ENCODE measurements around the gene FGF2.

DNA sequence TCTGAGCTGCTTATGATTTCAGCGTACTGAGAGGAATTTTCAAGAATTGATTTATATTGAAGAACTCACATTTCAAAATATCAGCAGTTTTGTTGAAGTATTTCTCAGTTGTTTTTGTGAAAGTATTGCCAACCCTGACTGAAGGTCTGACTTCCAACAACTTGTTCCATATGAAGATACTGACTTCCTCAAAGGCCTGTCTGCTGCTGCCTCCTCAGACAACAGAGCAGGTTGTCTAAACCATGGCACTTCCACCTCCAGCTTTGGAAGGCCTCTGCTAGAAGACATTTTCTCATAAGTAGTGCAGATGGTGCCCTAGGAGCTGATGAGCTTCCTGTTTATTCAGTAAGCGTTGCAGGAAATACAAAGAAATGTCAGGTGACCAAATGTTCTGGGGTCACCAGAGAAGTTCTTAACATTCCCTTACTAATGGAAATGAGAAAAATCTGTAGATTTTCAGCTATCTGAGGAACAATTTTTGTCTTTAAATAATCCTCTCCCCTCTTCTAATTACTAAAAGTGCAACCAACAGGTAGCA, 28.8 kb downstream of the FGF2 start:
- TF ChIP-seq POLR2A (IDR thresholded peaks at IDR 0.05; ENCODE audit: borderline replicate concordance, extremely low read depth, insufficient read depth, insufficient read length) (no peak), CBX3 (IDR thresholded peaks at IDR 0.05; ENCODE audit: low read depth) (no peak), POLR2AphosphoS5 (IDR thresholded peaks at IDR 0.05; ENCODE audit: low read depth, low read length) (no peak), RAD21 (IDR thresholded peaks at IDR 0.05; ENCODE audit: low read depth) (no peak), YY1 (IDR thresholded peaks at IDR 0.05; ENCODE audit: extremely low read depth, insufficient replicate concordance, low read depth, low read length) (no peak), EZH2phosphoT487 (IDR thresholded peaks at IDR 0.05; ENCODE audit: borderline replicate concordance) (no peak), EZH2 (IDR thresholded peaks at IDR 0.05) (no peak), TCF7L2 (IDR thresholded peaks at IDR 0.05; ENCODE audit: borderline replicate concordance, extremely low read depth, insufficient read depth, insufficient read length) (no peak), ZNF274 (IDR thresholded peaks at IDR 0.05; ENCODE audit: low read depth, low read length) (no peak)
- TF ChIP-seq, protein P1, sequence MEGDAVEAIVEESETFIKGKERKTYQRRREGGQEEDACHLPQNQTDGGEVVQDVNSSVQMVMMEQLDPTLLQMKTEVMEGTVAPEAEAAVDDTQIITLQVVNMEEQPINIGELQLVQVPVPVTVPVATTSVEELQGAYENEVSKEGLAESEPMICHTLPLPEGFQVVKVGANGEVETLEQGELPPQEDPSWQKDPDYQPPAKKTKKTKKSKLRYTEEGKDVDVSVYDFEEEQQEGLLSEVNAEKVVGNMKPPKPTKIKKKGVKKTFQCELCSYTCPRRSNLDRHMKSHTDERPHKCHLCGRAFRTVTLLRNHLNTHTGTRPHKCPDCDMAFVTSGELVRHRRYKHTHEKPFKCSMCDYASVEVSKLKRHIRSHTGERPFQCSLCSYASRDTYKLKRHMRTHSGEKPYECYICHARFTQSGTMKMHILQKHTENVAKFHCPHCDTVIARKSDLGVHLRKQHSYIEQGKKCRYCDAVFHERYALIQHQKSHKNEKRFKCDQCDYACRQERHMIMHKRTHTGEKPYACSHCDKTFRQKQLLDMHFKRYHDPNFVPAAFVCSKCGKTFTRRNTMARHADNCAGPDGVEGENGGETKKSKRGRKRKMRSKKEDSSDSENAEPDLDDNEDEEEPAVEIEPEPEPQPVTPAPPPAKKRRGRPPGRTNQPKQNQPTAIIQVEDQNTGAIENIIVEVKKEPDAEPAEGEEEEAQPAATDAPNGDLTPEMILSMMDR (IDR thresholded peaks at IDR 0.05 in 2 of 3, conservative IDR thresholded peaks at IDR 0.05 in 1 of 3; ENCODE audit: borderline replicate concordance in 1 of 3, insufficient read depth in 1 of 3, low read depth in 2 of 3, low read length in 2 of 3) = no peak
- TF ChIP-seq, protein P2, sequence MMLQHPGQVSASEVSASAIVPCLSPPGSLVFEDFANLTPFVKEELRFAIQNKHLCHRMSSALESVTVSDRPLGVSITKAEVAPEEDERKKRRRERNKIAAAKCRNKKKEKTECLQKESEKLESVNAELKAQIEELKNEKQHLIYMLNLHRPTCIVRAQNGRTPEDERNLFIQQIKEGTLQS (IDR thresholded peaks at IDR 0.05) = no peak
- TF ChIP-seq, protein P3, sequence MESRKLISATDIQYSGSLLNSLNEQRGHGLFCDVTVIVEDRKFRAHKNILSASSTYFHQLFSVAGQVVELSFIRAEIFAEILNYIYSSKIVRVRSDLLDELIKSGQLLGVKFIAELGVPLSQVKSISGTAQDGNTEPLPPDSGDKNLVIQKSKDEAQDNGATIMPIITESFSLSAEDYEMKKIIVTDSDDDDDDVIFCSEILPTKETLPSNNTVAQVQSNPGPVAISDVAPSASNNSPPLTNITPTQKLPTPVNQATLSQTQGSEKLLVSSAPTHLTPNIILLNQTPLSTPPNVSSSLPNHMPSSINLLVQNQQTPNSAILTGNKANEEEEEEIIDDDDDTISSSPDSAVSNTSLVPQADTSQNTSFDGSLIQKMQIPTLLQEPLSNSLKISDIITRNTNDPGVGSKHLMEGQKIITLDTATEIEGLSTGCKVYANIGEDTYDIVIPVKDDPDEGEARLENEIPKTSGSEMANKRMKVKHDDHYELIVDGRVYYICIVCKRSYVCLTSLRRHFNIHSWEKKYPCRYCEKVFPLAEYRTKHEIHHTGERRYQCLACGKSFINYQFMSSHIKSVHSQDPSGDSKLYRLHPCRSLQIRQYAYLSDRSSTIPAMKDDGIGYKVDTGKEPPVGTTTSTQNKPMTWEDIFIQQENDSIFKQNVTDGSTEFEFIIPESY (IDR thresholded peaks at IDR 0.05; ENCODE audit: extremely low read depth, insufficient replicate concordance, low read length) = no peak

All from HCT116 (cell line).